ENCODE results near the gene IL4R.

- TF ChIP-seq CTCF (conservative IDR thresholded peaks at IDR 0.05; ENCODE audit: low read length): no peak
- TF ChIP-seq EZH2phosphoT487 (IDR thresholded peaks at IDR 0.05; ENCODE audit: borderline replicate concordance): no peak
These were observed 59.5 kb downstream of the IL4R start for GRCh38 chr16:27373312-27373711.

All from Loucy (cell line).